Left renal cortex interstitium (tissue), 4 donors: ENCODE data around the gene CCL4L2. TPM values are rescaled to one million over a fixed set of nuclear protein-coding genes. Genes with fewer than 3 reads are reported as not detected.
"Not testable (repeated sequence)": the region's sequence is repeated elsewhere in the genome, so short reads cannot be mapped to it uniquely, and the experiment has no call there.

Experiments used
- DNase-seq, 4 donors: peaks; one replicate each; pipeline ENCODE4 v3.0.0-alpha.2; 2013; ENCODE audit warnings: low read depth in 4 of 4, low spot score in 2 of 4, missing footprints in 1 of 4
- polyA plus RNA-seq, 4 donors: library from polyadenylated mRNA; unstranded; fragments of 120-200 nt; gene quantifications; one replicate each; pipeline ENCODE4 v1.2.1, GENCODE V29; 2013; ENCODE audit not compliant: insufficient read length in 4 of 4

Gene CCL4L2
- polyA plus RNA-seq, 4 donors: 0.74 to 3.3 (median 0.87) TPM; not detected in 1

DNA sequence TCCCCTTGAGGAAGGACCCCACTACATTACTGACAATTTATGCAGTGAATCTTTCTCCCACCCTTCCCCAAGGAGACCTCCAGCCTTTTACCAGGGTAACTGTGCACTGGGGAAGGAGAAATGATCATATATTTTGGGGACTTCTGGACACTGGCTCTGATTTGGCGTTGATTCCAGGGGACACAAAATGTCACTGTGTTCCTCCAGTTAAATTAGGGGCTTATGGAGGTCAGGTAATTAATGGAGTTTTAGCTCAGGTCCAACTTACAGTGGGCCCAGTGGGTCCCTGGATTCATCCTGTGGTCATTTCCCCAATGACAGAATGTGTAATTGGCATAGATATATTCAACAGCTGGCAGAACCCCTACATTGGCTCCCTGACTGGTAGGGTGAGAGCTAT is 8.7 kb downstream of the CCL4L2 start:
- not testable (repeated sequence) for DNase-seq

DNA sequence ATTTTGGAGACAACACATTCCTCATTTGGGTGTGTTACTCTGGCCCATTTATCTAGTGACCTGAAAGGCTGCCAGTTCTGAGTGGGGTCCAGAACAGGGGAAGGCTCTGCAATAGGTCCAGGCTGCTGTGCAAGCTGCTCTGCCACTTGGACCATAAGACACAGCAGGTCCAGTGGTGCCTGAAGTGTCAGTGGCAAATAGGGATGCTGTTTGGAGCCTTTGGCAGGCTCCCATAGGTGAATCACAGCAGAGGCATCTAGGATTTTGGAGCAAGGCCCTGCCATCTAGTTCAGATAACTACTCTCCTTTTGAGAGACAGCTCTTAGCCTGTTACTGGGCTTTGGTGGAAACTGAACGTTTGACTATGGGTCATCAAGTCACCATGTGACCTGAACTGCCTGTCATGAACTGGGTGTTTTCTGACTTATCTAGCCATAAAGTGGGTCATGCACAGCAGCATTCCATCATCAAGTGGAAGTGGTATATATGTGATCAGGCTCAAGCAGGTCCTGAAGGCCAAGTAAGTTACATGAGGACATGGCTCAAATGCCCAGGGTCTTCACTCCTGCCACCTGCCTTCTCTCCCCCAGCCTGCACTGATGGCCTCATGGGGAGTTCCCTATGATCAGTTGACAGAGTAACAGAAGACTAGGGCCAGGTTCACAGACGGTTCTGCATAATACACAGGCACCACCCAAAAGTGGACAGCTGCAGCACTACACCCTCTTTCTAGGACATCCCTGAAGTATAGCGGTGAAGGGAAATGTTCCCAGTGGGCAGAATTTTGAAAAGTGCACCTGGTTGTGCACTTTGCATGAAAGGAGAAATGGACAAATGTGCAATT is 10.1 kb downstream of the CCL4L2 start:
- not testable (repeated sequence) for DNase-seq

DNA sequence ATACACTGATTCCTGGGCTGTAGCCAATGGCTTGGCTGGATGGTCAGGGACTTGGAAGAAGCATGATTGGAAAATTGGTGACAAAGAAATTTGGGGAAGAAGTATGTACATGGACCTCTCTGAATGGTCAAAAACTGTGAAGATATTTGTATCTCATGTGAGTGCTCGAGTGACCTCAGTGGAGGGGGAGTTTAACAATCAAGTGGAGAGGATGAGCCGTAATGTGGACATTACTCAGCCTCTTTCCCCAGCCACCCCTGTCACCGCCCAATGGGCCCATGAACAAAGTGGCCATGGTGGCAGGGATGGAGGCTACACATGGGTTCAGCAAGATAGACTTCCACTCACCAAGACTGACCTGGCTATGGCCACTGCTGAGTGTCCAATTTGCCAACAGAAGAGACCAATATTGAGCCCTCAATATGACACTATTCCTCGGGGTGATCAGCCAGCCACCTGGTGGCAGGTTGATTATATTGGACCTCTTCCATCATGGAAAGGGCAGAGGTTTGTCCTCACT is 10.8 kb downstream of the CCL4L2 start:
- DNase-seq: not testable (repeated sequence)

DNA sequence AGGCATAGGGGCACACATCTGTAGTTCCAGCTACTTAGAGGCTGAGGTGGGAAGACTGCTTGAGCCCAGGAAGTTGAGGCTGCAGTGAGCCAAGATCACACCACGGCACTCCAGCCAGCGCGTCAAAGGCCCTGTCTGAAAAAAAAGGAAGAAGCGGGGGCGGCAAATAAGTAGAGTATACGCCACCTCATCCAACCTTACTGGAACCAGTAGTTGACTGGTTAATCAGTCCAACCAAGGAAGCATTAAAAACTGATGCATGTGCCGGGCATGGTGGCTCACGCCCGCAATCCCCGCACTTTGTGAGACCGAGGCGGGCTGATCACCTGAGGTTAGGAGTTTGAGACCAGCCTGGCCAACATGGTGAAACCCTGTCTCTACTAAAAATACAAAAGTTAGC is 12.1 kb downstream of the CCL4L2 start:
- DNase-seq: not testable (repeated sequence)

DNA sequence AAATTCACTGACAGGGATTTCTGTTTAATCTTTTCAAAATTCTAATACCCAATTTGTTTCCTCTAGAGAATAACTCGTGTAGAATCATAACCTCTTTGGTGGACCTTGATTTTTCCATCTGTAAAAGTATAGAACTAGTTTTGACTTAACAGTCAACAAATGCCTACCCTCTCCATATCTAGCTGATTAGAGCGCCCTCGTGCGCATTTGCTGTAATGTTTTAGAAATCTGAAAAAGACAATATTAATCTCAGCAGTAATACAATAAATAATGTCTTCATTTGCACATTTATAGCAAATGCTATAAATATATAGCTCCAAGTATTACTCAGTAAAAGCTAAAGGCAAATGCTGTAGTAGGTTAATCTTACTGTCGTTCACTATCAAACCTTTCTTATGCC is 18.8 kb downstream of the CCL4L2 start:
- DNase-seq: not testable (repeated sequence)

DNA sequence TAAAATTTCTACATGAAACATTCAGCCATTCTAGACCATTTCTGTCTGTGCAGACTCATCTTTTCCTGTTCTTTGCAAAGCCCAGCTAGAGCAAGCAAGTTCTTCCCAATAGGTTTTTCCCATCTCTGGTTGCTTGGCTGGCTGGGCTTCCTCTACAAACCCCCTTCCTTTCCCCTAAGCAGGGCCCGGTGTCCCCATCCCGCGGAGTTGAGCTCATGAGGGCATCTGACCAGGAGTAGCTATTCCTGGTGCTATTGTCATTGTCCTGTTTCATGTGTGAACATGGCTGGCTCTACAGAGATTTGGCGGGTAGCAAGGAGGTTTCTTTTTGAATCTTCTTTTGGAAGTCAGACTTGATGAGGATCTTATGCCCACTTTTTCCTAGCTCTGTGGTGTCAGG is 31.2 kb downstream of the CCL4L2 start:
- not testable (repeated sequence) for DNase-seq

Other genes starting within 250 kb of the CCL4L2 start
- under 1 TPM; 0.14 to 0.57 (median 0.27) TPM for gene CCL16, start 229.6 kb upstream of the CCL4L2 start, polyA plus RNA-seq
- gene CCL14, start 224.3 kb upstream of the CCL4L2 start, polyA plus RNA-seq: 10 to 100 TPM; 14.6 to 23.0 (median 18.3) TPM
- gene CCL15, start 209.5 kb upstream of the CCL4L2 start, polyA plus RNA-seq: 1 to 10 TPM; 5.9 to 8.2 (median 6.6) TPM
- gene CCL23, start 193.1 kb upstream of the CCL4L2 start, polyA plus RNA-seq: under 1 TPM in 1 of 4 donors, not detected in 3; 0.30 TPM
- not detected for gene CCL18, start 146.8 kb upstream of the CCL4L2 start, polyA plus RNA-seq
- 1 to 10 TPM in 3 of 4 donors, not detected in 1; 1.2 to 6.7 (median 2.0) TPM for gene CCL3, start 120.9 kb upstream of the CCL4L2 start, polyA plus RNA-seq
- gene CCL4, start 107.2 kb upstream of the CCL4L2 start, polyA plus RNA-seq: 1 to 10 TPM in 1 of 4 donors, under 1 TPM in 3; 0.24 to 4.9 (median 0.57) TPM
- gene TBC1D3B, start 34.4 kb upstream of the CCL4L2 start, polyA plus RNA-seq: 10 to 100 TPM in 2 of 4 donors, 1 to 10 TPM in 2; 4.5 to 22.6 (median 12.3) TPM
- 1 to 10 TPM in 3 of 4 donors, under 1 TPM in 1; 0.36 to 1.5 (median 1.1) TPM for gene CCL3L1, start 14.3 kb upstream of the CCL4L2 start, polyA plus RNA-seq
- 1 to 10 TPM in 1 of 4 donors, under 1 TPM in 2, not detected in 1; 0.24 to 1.5 (median 0.24) TPM for gene TBC1D3I, start 53.5 kb downstream of the CCL4L2 start, polyA plus RNA-seq
- gene TBC1D3G, start 112.8 kb downstream of the CCL4L2 start, polyA plus RNA-seq: not detected
- not detected for gene TBC1D3H, start 177.4 kb downstream of the CCL4L2 start, polyA plus RNA-seq